Activated naive CD8-positive, alpha-beta T cell (primary cell): ENCODE results near the gene SDF4.

Experiments
- H3K27ac Mint-ChIP-seq: one replicate; pipeline ENCODE4 v1.8.0; 2021; ENCODE audit warnings: mixed read lengths
- H3K27me3 Mint-ChIP-seq: one replicate; pipeline ENCODE4 v1.8.0; 2021; ENCODE audit warnings: mixed read lengths
- H3K36me3 Mint-ChIP-seq: one replicate; pipeline ENCODE4 v1.8.0; 2021; ENCODE audit warnings: mixed read lengths
- H3K4me1 Mint-ChIP-seq: one replicate; pipeline ENCODE4 v1.8.0; 2021; ENCODE audit warnings: low read depth, mixed read lengths
- H3K4me3 Mint-ChIP-seq: one replicate; pipeline ENCODE4 v1.8.0; 2021; ENCODE audit warnings: mild to moderate bottlenecking, mixed read lengths
- H3K9me3 Mint-ChIP-seq: one replicate; pipeline ENCODE4 v1.8.0; 2021; ENCODE audit warnings: low read depth, mixed read lengths

The SDF4 gene

GRCh38 chr1:1220197-1220596 lies 11.6 kb downstream of the SDF4 start:
- Mint-ChIP-seq H3K4me3 (no peak overlapping the region), H3K27ac (no peak overlapping the region), H3K27me3 (no peaks in the 10 kb centered on the region), H3K36me3 (peaks cover 8% of the 10 kb centered on the region), H3K9me3 (no peaks in the 10 kb centered on the region), H3K4me1 (peaks cover 15% of the 10 kb centered on the region)

GRCh38 chr1:1219341-1219740 lies 12.5 kb downstream of the SDF4 start:
- Mint-ChIP-seq H3K27me3 (no peaks in the 10 kb centered on the region), H3K36me3 (peaks cover 8% of the 10 kb centered on the region), H3K4me3 (no peak overlapping the region), H3K9me3 (no peaks in the 10 kb centered on the region), H3K4me1 (peaks cover 20% of the 10 kb centered on the region), H3K27ac (no peak overlapping the region)

GRCh38 chr1:1218524-1219200 lies 13.1 kb downstream of the SDF4 start:
- H3K9me3 Mint-ChIP-seq, result no peaks in the 10 kb centered on the region
- H3K27ac Mint-ChIP-seq, result no peak overlapping the region
- peaks cover 22% of the 10 kb centered on the region for H3K4me1 Mint-ChIP-seq
- peaks cover 8% of the 10 kb centered on the region for H3K36me3 Mint-ChIP-seq
- H3K27me3 Mint-ChIP-seq, result no peaks in the 10 kb centered on the region
- H3K4me3 Mint-ChIP-seq, result no peak overlapping the region

- Mint-ChIP-seq H3K4me3 (no peak overlapping the region), H3K9me3 (no peaks in the 10 kb centered on the region), H3K36me3 (peaks cover 8% of the 10 kb centered on the region), H3K27me3 (no peaks in the 10 kb centered on the region), H3K4me1 (peaks cover 22% of the 10 kb centered on the region), H3K27ac (peak overlapping the region; percentile 61)
These were observed 13.9 kb downstream of the SDF4 start for GRCh38 chr1:1217621-1218523.

GRCh38 chr1:1216770-1217620 lies 14.8 kb downstream of the SDF4 start:
- Mint-ChIP-seq H3K27ac (peak overlapping the region; percentile 72), H3K4me3 (peak overlapping the region; percentile 67), H3K9me3 (no peaks in the 10 kb centered on the region), H3K27me3 (no peaks in the 10 kb centered on the region), H3K4me1 (peaks cover 22% of the 10 kb centered on the region), H3K36me3 (peaks cover 5% of the 10 kb centered on the region)

GRCh38 chr1:1215881-1216605 lies 15.8 kb downstream of the SDF4 start:
- Mint-ChIP-seq H3K4me3 (no peak overlapping the region), H3K27ac (no peak overlapping the region), H3K4me1 (peaks cover 22% of the 10 kb centered on the region), H3K27me3 (no peaks in the 10 kb centered on the region), H3K36me3 (peaks cover 5% of the 10 kb centered on the region), H3K9me3 (no peaks in the 10 kb centered on the region)

GRCh38 chr1:1215080-1215676 lies 16.6 kb downstream of the SDF4 start:
- no peaks in the 10 kb centered on the region for H3K27me3 Mint-ChIP-seq
- H3K4me3 Mint-ChIP-seq, result peak overlapping the region; percentile 71
- peak overlapping the region; percentile 58 for H3K27ac Mint-ChIP-seq
- peaks cover 22% of the 10 kb centered on the region for H3K4me1 Mint-ChIP-seq
- H3K9me3 Mint-ChIP-seq, result no peaks in the 10 kb centered on the region
- peaks cover 5% of the 10 kb centered on the region for H3K36me3 Mint-ChIP-seq

- H3K4me3 Mint-ChIP-seq, result peak within 1 kb of the TSS; percentile 72
- H3K4me1 Mint-ChIP-seq, result peaks cover 28% of the 10 kb centered on the region
- no peaks in the 10 kb centered on the region for H3K9me3 Mint-ChIP-seq
- H3K27ac Mint-ChIP-seq, result peak within 1 kb of the TSS; percentile 61
- H3K36me3 Mint-ChIP-seq, result peaks cover 5% of the 10 kb centered on the region
- no peaks in the 10 kb centered on the region for H3K27me3 Mint-ChIP-seq
These were observed 18.2 kb downstream of the SDF4 start, which contains the start of gene TNFRSF4 for GRCh38 chr1:1213345-1214265. TNFRSF4 (minus strand) TSS chr1:1214153; CDS start chr1:1214127, 26 bp downstream.

GRCh38 chr1:1212780-1213344 lies 18.9 kb downstream of the SDF4 start:
- Mint-ChIP-seq H3K27me3 (no peaks in the 10 kb centered on the region), H3K27ac (no peak overlapping the region), H3K36me3 (peaks cover 5% of the 10 kb centered on the region), H3K4me1 (peaks cover 33% of the 10 kb centered on the region), H3K9me3 (no peaks in the 10 kb centered on the region), H3K4me3 (peak overlapping the region; percentile 20)

GRCh38 chr1:1211541-1212441 lies 20.0 kb downstream of the SDF4 start:
- Mint-ChIP-seq H3K36me3 (peaks cover 4% of the 10 kb centered on the region), H3K4me3 (peak overlapping the region; percentile 57), H3K4me1 (peaks cover 31% of the 10 kb centered on the region), H3K27ac (no peak overlapping the region), H3K9me3 (no peaks in the 10 kb centered on the region), H3K27me3 (no peaks in the 10 kb centered on the region)

- H3K27me3 Mint-ChIP-seq, result no peaks in the 10 kb centered on the region
- no peak overlapping the region for H3K27ac Mint-ChIP-seq
- H3K4me3 Mint-ChIP-seq, result peak overlapping the region; percentile 57
- H3K4me1 Mint-ChIP-seq, result peaks cover 27% of the 10 kb centered on the region
- no peaks in the 10 kb centered on the region for H3K9me3 Mint-ChIP-seq
- H3K36me3 Mint-ChIP-seq, result no peaks in the 10 kb centered on the region
These were observed 20.9 kb downstream of the SDF4 start for GRCh38 chr1:1210726-1211540.
